NCI-H187 treated with DMSO at 0.1 percent for 48 hours (cell line): ENCODE measurements around the gene ERCC2.

Experiments used
- DNase-seq: peaks from one replicate; lab custom pipeline; 2025; lab: John Stamatoyannopoulos, UW

ERCC2 gene

DNA sequence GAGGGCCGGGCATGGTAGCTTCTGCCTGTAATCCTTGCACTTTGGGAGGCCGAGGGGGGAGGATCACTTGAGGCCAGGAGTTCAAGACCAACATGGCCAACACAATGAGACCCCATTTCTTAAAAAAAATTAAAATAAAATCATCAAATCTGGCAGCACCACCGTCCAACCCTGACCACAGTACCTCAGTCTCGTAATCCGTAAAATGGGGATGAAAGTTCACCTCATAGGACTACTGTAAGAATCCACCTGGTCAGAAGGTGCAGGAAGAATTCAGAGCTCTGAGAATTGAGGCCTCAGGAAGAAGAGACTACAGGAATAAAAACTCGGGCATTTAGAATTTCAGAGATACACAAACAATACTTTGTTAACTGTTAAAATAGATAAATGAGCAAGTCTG is 31.4 kb upstream of the ERCC2 start:
- DNase-seq, result no peak

- no peak for DNase-seq
These were observed 29.8 kb upstream of the ERCC2 start for GRCh38 chr19:45400192-45400591.

DNA sequence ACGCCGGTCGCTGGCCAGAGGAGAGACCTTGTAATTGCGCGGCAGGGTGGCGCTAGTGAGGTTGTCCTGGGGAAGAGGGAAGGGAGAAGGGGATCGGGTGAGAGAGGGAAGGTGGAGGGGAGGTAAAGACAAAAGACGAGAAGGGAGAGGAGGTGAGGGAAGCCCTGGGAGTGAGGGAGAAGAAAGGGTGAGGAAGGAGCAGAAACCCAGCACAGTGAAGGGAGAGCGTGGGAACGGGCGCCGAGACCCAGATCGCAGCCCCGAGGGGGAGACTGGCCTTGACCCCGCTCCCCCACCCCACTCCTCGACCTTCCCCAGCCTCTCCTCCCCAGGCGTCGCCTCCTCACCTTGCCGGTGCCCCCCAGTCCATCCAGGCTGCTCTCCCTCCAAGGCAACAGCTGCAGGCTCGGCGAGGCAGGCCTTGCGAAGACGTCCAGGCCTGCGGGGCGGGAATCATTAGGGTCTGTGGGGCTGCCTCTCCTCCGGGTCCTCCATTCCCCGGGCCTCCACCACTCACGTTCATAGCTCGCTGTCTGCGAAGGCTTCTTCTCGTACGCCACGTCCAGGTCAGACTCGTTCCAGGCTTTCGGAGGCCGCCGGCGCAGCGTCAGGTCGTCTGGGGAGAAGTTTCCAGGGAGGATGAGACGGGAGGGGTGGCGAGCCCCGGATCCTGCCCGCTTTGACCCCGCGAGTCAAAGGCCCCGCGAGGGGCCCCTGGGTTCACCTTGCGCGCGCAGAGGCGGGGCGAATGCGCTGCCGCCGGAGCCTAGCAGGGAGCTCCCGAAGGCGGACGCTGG is 25.6 kb upstream of the ERCC2 start:
- DNase-seq, result no peak

DNA sequence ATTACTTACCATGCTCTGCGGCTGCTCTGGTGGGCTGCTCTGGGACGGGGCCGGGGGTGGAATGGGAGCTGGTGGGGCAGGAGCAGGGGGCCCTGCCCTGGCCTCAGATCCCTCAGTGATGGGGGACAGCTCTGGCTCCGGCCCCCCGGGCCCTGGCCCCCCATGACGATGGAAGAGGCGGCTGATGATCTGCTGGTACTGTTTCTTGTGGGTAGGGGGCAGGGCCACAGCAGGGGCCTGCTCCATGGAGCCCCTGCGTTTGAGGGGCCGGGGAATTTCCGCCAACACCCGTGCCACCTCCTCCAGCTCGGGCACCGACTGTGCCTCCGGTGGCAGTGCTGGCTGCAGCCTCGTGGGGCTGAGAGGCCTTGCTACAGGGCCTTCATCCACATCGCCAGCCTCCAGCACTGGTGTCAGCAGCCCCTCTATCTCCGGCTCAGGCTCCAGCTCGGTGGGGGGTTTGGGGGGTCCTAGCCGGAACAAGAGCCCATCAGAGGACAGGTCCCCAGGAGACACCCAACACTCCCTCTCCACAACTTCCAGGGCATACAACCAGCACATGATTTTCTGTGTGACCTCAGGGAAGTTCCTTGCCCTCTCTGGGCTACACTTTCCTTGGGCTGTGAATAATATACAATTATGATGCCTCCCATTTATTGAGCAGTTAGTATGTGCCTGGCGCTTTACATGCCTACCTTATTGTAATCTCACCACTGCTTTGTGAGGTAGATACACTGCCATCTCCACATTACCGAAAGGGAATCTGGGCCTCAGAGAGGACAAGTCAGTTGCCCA is 21.7 kb upstream of the ERCC2 start:
- DNase-seq, result no peak

DNA sequence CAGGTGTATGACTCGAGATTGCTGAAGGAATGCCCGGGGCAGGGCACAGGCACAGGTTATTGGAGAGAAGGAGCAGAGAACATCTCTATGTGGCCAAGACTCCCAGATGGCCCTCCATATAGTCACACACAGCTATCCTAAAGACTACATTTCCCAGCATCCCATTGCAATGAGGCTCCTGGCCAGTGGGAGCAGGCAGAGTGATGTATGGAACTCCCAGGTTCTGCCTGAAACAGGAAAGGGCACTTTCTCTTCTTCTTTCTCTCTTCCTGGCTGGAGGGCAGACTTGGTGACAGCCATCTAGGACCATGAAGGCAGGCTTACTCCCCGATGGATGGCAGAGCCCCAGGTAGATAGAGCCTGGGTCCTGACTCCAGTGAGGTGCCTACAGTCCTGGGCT is 21.0 kb upstream of the ERCC2 start:
- no peak for DNase-seq

DNA sequence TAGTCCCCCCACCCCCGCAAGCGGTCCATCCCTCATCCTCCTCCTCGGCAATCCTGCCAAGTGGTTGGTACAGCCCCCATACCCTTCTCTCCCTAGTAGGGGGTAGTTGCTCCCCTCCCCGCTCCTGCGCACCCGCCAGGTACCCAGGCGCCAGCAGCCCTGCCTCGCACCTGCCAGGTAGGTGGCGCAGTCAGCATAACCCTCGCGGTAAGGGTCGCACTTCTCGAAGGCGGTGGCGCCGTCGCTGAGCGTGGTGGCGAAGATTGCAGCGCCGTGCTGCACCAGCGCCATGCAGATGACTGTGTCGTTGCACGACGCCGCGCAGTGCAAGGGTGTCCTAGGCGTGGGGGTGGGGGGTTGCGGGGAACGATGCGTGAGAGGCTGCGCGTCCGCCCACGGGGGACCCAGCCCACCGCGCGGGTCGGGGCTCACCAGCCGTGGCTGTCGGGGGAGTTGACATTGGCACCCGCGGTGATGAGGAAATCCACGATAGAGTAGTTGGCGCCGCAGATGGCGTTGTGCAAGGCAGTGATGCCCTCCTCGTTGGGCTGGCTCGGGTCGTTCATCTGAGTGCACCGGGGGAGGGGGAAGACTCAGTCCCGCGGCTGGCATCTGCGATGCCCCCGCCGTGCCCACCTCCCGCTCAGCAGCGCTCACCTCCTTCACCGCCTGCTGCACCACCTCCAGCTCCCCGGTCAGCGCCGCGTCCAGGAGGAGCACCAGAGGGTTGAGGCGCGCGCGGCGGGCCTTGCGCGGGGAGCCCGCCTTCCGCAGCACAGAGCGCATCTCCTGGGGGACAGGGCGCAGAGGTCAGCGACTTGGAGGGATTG is 15.2 kb upstream of the ERCC2 start:
- DNase-seq, result no peak

- DNase-seq, result no peak
These were observed 12.1 kb upstream of the ERCC2 start for GRCh38 chr19:45382426-45382825.

DNA sequence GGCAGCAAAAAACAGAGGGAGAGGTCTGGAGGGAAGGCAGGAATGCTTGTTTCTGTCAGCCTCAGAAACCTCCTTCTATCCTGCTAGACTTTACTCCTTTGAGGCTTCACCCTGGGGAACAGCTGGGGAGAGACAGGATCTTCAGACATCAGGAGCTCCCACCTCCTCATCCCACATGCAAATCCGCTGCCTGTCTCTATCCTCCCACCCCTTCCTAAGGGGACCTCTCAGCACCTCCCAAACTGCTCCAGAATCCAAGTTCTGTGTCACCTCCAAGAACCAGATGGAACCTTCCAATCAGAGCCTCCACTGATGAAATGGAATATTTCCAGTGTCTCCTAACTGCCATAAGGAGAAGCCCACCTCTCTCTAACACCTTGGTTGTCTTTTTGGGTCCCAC is 9.7 kb upstream of the ERCC2 start:
- no peak for DNase-seq

DNA sequence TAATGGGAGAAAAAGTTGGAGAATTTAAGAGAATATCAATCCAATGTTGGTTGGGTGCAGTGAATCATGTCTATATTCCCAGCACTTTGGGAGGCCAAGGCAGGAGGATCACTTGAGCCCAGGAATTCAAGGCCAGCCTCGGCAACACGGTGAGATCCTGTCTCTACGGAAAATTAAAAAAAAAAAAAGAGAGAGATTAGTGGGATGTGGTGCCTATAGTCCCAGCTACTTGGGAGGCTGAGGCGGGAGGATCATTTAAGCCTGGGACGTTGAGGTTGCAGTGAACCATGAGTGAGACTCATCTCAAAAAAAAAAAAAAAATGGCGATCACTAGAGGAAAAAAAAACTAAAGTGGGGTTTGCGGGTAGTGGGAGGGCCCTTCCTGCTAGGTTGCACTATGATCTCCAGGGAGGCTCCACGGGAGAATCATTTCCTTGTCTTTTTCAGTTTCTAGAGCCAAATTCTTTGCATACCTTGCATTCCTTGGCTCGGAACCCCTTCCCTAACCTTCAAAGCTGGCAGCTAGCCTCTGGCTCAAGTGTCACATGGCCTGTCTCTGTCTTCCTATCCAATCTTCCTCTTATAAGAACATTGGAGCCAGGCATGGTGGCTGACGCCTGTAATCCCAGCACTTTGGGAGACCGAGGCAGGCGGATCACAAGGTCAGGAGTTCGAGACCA is 5.8 kb upstream of the ERCC2 start:
- no peak for DNase-seq

DNA sequence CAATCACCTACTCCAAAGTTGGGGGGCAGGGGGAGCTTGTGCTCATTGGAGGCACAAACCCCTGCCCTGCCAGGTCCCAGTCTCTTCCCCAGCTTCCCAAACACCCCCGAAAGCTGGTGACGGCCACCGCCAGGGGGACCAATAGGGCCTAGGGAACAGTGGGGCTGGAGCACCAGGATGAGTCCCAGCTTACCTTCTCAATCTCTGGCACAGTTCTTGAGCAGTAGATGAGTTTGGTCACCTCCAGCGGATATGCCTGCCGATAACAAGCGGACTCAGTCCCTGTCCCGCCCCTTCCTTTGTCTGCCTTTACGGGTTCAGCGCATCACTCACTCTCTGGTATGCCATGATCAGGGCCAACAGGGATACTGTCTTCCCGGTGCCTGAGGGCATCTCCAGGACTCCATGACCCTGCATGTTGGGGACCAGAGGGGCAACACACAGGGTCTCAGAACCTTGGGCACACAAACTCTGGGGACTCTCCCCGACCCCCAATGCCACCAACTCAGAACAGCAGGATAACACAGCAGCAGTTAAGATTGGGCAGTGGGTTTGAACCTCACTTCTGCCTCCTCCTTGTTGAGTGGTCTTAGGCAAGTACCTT is 1.5 kb downstream of the ERCC2 start:
- DNase-seq, result no peak

DNA sequence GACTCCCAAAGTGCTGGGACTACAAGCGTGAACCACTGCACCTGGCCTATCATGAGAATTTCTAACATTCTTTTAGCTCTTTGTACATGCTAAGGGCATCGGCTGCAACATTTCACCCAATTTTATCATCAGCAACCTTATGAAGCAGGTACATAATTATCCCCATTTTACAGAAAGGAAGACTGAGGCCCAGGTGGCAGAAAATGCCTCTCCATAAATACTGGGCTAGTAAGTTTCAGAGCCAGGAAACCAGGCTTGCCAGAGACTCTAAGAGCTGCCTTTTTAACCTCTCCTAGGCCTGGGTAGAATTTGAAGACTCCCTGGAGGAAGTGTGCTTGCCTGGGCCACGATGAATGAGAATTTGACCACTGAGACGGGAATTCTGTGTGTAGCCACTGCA is 2.2 kb downstream of the ERCC2 start:
- no peak for DNase-seq

GRCh38 chr19:45364696-45365095 is 5.7 kb downstream of the ERCC2 start:
- no peak for DNase-seq

DNA sequence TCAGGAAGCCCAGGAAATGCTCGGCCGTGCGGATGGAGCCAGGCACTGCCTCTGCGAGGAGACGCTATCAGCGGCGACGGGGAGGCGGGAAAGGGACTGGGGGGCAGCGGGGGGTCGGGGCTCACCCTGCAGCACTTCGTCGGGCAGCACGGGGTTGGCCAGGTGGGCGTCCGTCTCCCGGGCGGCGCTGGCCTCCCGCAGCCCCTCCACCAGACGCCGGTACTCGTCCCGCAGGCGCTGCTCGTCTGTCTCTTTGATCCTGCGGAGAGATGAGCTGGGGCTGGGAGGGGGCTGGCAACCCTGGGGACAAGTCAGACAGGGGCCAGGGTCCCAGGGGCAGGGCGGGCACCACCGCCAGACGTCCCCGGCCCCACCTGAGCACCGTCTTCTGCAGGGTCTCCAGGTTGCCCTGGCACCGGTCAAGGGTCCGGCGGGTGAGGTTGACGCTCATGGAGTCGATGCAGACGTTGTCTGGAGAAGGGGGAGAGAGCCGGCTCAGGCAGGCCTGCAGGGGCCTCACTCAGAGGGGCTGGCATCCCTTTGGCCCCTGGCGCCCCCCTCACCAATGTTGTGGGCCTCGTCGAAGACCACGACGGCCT is 6.4 kb downstream of the ERCC2 start:
- no peak for DNase-seq

DNA sequence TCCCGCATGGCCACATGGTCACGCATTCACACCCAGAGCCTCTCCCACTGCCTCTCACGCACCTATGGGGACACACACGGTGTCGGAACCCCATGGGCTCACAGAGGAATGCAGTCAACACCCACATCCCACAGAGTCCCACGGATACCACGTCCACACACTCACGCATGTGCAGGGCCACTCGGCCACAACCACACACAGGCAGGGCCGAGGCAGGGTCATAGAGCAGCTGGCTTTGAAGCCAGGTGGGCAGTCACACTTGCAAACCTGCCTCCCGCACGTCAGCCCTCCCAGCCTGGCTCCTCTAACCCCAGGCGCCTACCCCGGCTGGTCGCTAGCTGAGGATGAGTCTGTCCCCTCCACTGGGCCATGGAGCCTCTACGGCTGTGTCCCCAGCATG is 8.1 kb downstream of the ERCC2 start:
- no peak for DNase-seq

DNA sequence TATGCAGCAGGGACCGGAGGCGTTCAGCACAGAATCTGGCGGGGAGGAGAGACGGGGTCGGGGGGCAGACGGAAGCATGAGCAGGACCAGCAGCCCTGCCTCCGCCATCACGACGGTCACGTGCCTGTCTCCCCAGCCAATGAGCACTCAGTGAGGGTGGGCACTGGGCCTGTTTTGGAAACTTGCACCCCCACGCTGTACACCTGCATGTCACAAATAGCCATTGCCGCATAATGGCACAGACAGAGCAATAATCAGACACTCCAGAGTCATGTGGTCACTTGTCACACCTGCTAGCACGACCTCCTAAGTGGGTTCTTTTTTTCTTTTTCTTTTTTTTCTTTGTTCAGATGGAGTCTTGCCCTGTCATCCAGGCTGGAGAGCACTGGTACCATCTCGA is 8.8 kb downstream of the ERCC2 start:
- DNase-seq, result no peak

GRCh38 chr19:45358213-45358792 is 12.1 kb downstream of the ERCC2 start:
- no peak for DNase-seq

GRCh38 chr19:45357445-45357783 is 13.0 kb downstream of the ERCC2 start:
- no peak for DNase-seq

GRCh38 chr19:45356760-45357444 is 13.5 kb downstream of the ERCC2 start:
- DNase-seq, result no peak

GRCh38 chr19:45355910-45356309 is 14.5 kb downstream of the ERCC2 start:
- DNase-seq, result no peak

GRCh38 chr19:45355402-45355801 is 15.0 kb downstream of the ERCC2 start:
- no peak for DNase-seq
